Neural progenitor cell (in vitro differentiated cells): ENCODE results near the gene TTC9. TPM values are rescaled to one million over a fixed set of nuclear protein-coding genes. Genes with fewer than 3 reads are reported as not detected.

Experiments
- DNase-seq: peaks from one replicate; pipeline ENCODE4 v3.0.0-alpha.2; 2016; ENCODE audit warnings: low spot score
- H2AFZ ChIP-seq: fragments of 200-600 bp; sonication (generic); replicated peaks from 2 replicates; pipeline ENCODE4 v1.6.1; 2016; ENCODE audit warnings: antibody characterized with exemption
- H3F3A ChIP-seq: fragments of 200-600 bp; sonication (generic); 2 replicates; pipeline ENCODE4 v1.6.1; 2016; ENCODE audit warnings: antibody characterized with exemption, low read depth
- H3K27ac ChIP-seq: fragments of 200-600 bp; sonication (generic); 2 replicates; pipeline ENCODE4 v1.5.1; 2016; ENCODE audit warnings: mild to moderate bottlenecking
- H3K27me3 ChIP-seq: fragments of 200-600 bp; sonication (generic); 2 replicates; pipeline ENCODE4 v1.6.1; 2016; ENCODE audit warnings: mild to moderate bottlenecking, moderate library complexity
- H3K36me3 ChIP-seq: fragments of 200-600 bp; sonication (generic); 2 replicates; pipeline ENCODE4 v1.5.1; 2016
- H3K4me1 ChIP-seq: fragments of 200-600 bp; sonication (generic); 2 replicates; pipeline ENCODE4 v1.6.1; 2016; ENCODE audit warnings: mixed run types
- H3K4me2 ChIP-seq: fragments of 200-600 bp; sonication (generic); 2 replicates; pipeline ENCODE4 v1.6.1; 2016
- H3K4me3 ChIP-seq: fragments of 200-600 bp; sonication (generic); 2 replicates; pipeline ENCODE4 v1.5.1; 2016
- H3K79me2 ChIP-seq: fragments of 200-600 bp; sonication (generic); 2 replicates; pipeline ENCODE4 v1.6.1; 2016; ENCODE audit warnings: low read depth
- H3K9ac ChIP-seq: fragments of 200-600 bp; sonication (generic); 2 replicates; pipeline ENCODE4 v1.6.1; 2016
- H3K9me3 ChIP-seq: fragments of 200-600 bp; sonication (generic); 2 replicates; pipeline ENCODE4 v1.5.1; 2016; ENCODE audit warnings: low read depth
- H4K20me1 ChIP-seq: fragments of 200-600 bp; sonication (generic); 2 replicates; pipeline ENCODE4 v1.6.1; 2016; ENCODE audit warnings: low read depth
- H3K27ac Mint-ChIP-seq: 3 replicates; pipeline ENCODE4 v1.8.0; 2021; ENCODE audit warnings: mixed read lengths
- H3K27me3 Mint-ChIP-seq: 2 replicates; pipeline ENCODE4 v1.8.0; 2022; ENCODE audit warnings: low read depth, mild to moderate bottlenecking, inconsistent platforms, moderate library complexity, mixed read lengths; ENCODE audit not compliant: insufficient read depth
- H3K36me3 Mint-ChIP-seq: 3 replicates; pipeline ENCODE4 v1.8.0; 2021; ENCODE audit warnings: mixed read lengths
- H3K4me1 Mint-ChIP-seq: 3 replicates; pipeline ENCODE4 v1.8.0; 2021; ENCODE audit warnings: mixed read lengths
- H3K4me3 Mint-ChIP-seq: 3 replicates; pipeline ENCODE4 v1.8.0; 2021; ENCODE audit warnings: mild to moderate bottlenecking, moderate library complexity, mixed read lengths
- H3K9me3 Mint-ChIP-seq: 3 replicates; pipeline ENCODE4 v1.8.0; 2020; ENCODE audit warnings: mixed read lengths
- EZH2 ChIP-seq: fragments of 200-600 bp; sonication (generic); IDR thresholded peaks from 2 replicates; pipeline ENCODE4 v1.6.1; 2017; ENCODE audit warnings: antibody characterized with exemption, mild to moderate bottlenecking, moderate library complexity
- EZH2phosphoT487 ChIP-seq: fragments of 200-600 bp; sonication (generic); IDR thresholded peaks from 2 replicates; pipeline ENCODE4 v1.6.1; 2017; ENCODE audit warnings: antibody characterized with exemption
- total RNA-seq: library from RNA; depleted of rRNA; stranded (reverse); fragments of >200 nt; gene quantifications from 2 replicates; pipeline ENCODE4 v1.2.3, GENCODE V29; 2015; ENCODE audit warnings: low replicate concordance
- TF ChIP-seq, protein P1 (sequence below): fragments of 200-600 bp; sonication (generic); IDR thresholded peaks from 2 replicates; pipeline ENCODE4 v1.5.1; 2017; ENCODE audit warnings: antibody characterized with exemption, mild to moderate bottlenecking

Gene TTC9
- total RNA-seq, 1 donor from 2014 or later: 3.5 TPM

DNA sequence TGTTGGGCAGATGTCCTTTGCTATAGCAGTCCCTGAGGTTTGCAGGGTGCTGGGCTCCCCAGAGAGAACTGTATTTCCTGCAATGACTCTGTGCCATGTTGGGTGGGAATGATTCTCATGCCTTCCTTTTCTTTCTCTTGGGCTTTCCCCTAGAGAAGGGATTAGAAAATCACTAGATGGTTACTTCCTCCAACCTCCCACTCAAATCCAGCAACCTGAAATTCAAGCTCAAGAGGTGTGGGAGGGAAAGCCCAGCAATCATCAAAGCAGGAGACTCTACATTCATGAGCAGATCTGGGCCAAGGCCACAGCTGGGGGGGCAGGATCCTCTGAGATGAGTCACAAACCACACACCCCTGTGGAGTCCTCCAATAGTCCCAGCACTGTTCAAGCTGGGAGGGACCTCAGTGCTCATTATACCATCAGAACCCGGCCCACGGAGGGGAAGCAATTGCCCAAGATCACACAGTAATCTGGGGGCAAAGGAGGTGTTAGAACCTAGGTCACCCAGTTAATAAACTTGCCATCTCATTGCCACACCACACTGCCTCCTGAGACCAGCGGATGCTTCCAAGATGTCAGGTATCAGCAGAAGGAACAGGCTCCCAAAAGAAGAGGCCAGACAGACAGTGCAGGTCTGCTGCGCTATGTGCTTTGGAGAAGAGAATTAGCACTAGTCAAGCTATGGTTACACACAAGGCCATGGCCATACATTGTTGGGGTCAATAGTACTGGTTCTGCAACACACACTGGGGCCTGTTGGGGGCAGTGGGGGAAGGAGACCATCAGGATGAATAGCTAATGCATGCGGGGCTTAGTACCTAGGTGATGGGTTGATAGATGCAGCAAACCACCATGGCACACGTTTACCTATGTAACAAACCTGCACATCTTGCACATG, 65.7 kb downstream of the TTC9 start:
- Histone ChIP-seq H3K4me2 (no peak overlapping the region), H3K9me3 (no peaks in the 10 kb centered on the region), H3K4me1 (no peaks in the 10 kb centered on the region), H3K79me2 (no peaks in the 10 kb centered on the region), H3K36me3 (no peaks in the 10 kb centered on the region), H3K27ac (no peak overlapping the region), H3K4me3 (no peak overlapping the region), H3F3A (no peaks in the 10 kb centered on the region), H3K27me3 (no peaks in the 10 kb centered on the region), H2AFZ (no peak overlapping the region), H4K20me1 (no peaks in the 10 kb centered on the region), H3K9ac (no peak overlapping the region)
- Mint-ChIP-seq H3K9me3 (no peaks in the 10 kb centered on the region), H3K27me3 (peaks cover 2% of the 10 kb centered on the region), H3K27ac (no peak overlapping the region), H3K4me1 (peaks cover 8% of the 10 kb centered on the region), H3K4me3 (no peak overlapping the region), H3K36me3 (no peaks in the 10 kb centered on the region)
- TF ChIP-seq, protein P1, sequence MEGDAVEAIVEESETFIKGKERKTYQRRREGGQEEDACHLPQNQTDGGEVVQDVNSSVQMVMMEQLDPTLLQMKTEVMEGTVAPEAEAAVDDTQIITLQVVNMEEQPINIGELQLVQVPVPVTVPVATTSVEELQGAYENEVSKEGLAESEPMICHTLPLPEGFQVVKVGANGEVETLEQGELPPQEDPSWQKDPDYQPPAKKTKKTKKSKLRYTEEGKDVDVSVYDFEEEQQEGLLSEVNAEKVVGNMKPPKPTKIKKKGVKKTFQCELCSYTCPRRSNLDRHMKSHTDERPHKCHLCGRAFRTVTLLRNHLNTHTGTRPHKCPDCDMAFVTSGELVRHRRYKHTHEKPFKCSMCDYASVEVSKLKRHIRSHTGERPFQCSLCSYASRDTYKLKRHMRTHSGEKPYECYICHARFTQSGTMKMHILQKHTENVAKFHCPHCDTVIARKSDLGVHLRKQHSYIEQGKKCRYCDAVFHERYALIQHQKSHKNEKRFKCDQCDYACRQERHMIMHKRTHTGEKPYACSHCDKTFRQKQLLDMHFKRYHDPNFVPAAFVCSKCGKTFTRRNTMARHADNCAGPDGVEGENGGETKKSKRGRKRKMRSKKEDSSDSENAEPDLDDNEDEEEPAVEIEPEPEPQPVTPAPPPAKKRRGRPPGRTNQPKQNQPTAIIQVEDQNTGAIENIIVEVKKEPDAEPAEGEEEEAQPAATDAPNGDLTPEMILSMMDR: no peak
- TF ChIP-seq EZH2phosphoT487 (no peak), EZH2 (no peak)
- no peak for DNase-seq

DNA sequence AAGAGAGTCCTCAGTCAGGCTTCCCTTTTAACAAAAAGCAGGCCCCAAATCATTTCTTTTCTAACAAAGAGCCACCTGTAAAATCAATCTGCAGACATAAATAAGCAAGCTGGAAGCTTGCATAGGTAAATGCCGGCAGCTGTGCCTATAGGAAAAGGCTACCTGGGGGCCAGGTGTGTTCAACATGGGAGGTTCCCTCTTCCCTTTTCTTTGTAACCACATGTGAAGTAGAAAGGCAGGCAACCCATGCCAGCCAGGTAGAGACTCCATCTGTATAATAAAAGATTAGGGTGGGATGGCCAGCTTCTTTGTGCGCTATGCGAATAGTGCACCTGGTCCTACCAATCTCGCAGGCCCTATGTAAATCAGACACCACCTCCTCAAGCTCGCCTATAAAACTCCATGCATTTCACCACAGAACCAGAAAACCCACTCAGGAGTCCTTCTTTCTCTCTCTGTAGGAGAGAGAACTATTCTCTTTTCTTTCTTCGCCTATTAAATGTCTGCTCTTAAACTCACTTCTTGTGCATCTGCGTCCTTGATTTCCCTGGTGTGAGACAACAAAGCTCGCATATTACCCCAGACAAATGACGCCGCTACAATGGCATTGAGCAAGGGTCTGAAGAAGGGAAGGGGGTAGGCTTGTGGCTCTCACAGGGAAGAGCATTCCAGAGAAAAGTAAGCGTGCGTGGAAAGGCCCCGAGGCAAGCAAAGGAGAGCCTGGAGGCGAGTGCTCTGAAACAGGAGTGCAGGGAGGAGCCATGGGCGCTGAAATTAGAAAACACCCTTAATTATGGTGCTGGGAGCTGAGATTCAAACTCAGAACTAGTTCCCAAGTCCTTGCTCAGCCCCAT, 67.2 kb downstream of the TTC9 start:
- no peaks in the 10 kb centered on the region for H3F3A ChIP-seq
- no peak overlapping the region for H3K27ac ChIP-seq
- no peak overlapping the region for H3K4me2 ChIP-seq
- H3K4me1 Mint-ChIP-seq: peaks cover 19% of the 10 kb centered on the region
- H3K36me3 Mint-ChIP-seq: no peaks in the 10 kb centered on the region
- no peaks in the 10 kb centered on the region for H3K79me2 ChIP-seq
- H3K9ac ChIP-seq: no peak overlapping the region
- H3K4me1 ChIP-seq: peaks cover 5% of the 10 kb centered on the region
- no peaks in the 10 kb centered on the region for H3K9me3 ChIP-seq
- H4K20me1 ChIP-seq: no peaks in the 10 kb centered on the region
- H3K27me3 ChIP-seq: no peaks in the 10 kb centered on the region
- DNase-seq: no peak
- H3K27me3 Mint-ChIP-seq: peaks cover 2% of the 10 kb centered on the region
- no peak overlapping the region for H3K4me3 Mint-ChIP-seq
- TF ChIP-seq EZH2phosphoT487 (no peak), EZH2 (no peak)
- TF ChIP-seq, protein P1: no peak
- H3K9me3 Mint-ChIP-seq: no peaks in the 10 kb centered on the region
- no peaks in the 10 kb centered on the region for H3K36me3 ChIP-seq
- H3K27ac Mint-ChIP-seq: no peak overlapping the region
- no peak overlapping the region for H2AFZ ChIP-seq
- H3K4me3 ChIP-seq: no peak overlapping the region

DNA sequence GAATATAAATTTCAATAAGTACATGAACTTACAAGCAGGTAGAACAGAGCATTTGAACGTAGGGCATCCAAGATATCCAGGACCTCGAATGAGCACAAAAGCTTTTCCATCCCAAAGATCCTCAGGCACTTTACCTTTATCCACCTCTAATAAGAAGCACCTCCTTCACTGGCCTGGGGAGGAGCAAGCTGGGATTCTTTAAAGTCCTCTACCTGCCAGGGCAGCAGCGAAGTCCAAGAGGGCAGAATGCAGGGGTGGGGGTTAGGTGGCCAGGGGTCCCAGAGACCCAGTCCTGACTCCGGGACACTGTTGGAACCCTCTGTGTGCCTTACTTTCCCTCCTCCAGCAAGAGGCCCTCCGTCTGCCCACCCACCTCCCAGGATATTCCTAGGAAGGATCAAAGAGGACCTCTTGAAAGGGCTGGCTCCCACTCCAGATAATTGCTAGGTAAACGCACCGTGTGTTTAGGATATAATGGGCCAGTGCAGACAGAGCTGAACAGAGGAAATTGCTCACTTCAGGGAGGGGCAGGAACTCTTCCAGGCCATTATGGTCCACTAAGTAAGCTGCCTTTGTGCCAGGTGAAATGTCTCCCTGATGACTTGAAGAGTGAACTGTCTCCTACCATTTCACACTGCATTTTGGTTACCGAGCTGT, 68.1 kb downstream of the TTC9 start:
- no peaks in the 10 kb centered on the region for H3K36me3 Mint-ChIP-seq
- Histone ChIP-seq H3K4me2 (no peak overlapping the region), H3K4me3 (no peak overlapping the region), H3K9me3 (no peaks in the 10 kb centered on the region), H3K4me1 (peaks cover 6% of the 10 kb centered on the region), H4K20me1 (no peaks in the 10 kb centered on the region), H3K9ac (no peak overlapping the region), H3F3A (no peaks in the 10 kb centered on the region), H3K79me2 (no peaks in the 10 kb centered on the region), H3K36me3 (no peaks in the 10 kb centered on the region), H2AFZ (no peak overlapping the region), H3K27me3 (no peaks in the 10 kb centered on the region), H3K27ac (no peak overlapping the region)
- TF ChIP-seq, protein P1: no peak
- TF ChIP-seq EZH2 (no peak), EZH2phosphoT487 (no peak)
- peak overlapping the region; percentile 9 for H3K27ac Mint-ChIP-seq
- no peak overlapping the region for H3K4me3 Mint-ChIP-seq
- H3K9me3 Mint-ChIP-seq: no peaks in the 10 kb centered on the region
- peaks cover 2% of the 10 kb centered on the region for H3K27me3 Mint-ChIP-seq
- H3K4me1 Mint-ChIP-seq: peaks cover 21% of the 10 kb centered on the region
- no peak for DNase-seq
